Inflammatory macrophage treated with lipopolysaccharide for 4 hours (primary cell): ENCODE measurements around the gene VWA5B2.
"Not testable (repeated sequence)": the region's sequence is repeated elsewhere in the genome, so short reads cannot be mapped to it uniquely, and the experiment has no call there.

Experiments
- DNase-seq: peaks from one replicate; pipeline ENCODE4 v3.0.0-alpha.2; 2020

The VWA5B2 gene

GRCh38 chr3:184248454-184249411 is 19.3 kb downstream of the VWA5B2 start, which contains the start of gene ALG3:
TSS of gene ALG3 (minus strand) at chr3:184248962. CDS start at chr3:184248940, 22 bp downstream.
- DNase-seq = peak; percentile 87

- peak; percentile 99 for DNase-seq
These were observed 20.2 kb downstream of the VWA5B2 start, which contains the start of gene EEF1AKMT4 for GRCh38 chr3:184249412-184250166. TSS of gene EEF1AKMT4 (plus strand) at chr3:184249672. CDS start at chr3:184249695, 23 bp downstream.

- DNase-seq = peak; percentile 92
These were observed 20.9 kb downstream of the VWA5B2 start for GRCh38 chr3:184250167-184250828.

GRCh38 chr3:184255291-184256039 is 26.1 kb downstream of the VWA5B2 start:
- DNase-seq = no peak

- DNase-seq = no peak
These were observed 27.9 kb downstream of the VWA5B2 start for GRCh38 chr3:184257083-184257915.

GRCh38 chr3:184258926-184259325 is 29.5 kb downstream of the VWA5B2 start:
- DNase-seq = no peak

GRCh38 chr3:184259396-184259877 is 30.1 kb downstream of the VWA5B2 start:
- no peak for DNase-seq

GRCh38 chr3:184259878-184260723 is 30.7 kb downstream of the VWA5B2 start:
- DNase-seq = no peak

- no peak for DNase-seq
These were observed 31.4 kb downstream of the VWA5B2 start for GRCh38 chr3:184260724-184261269.

- DNase-seq = peak; percentile 13
These were observed 32.0 kb downstream of the VWA5B2 start, which contains the start of gene CAMK2N2 for GRCh38 chr3:184261270-184261853. TSS of gene CAMK2N2 (minus strand) at chr3:184261553. CDS start at chr3:184261285, 268 bp downstream.

- DNase-seq = peak; percentile 10
These were observed 32.7 kb downstream of the VWA5B2 start for GRCh38 chr3:184261854-184262763.

GRCh38 chr3:184262764-184263179 is 33.4 kb downstream of the VWA5B2 start:
- DNase-seq = peak; percentile 18

GRCh38 chr3:184267249-184267648 is 37.9 kb downstream of the VWA5B2 start:
- not testable (repeated sequence) for DNase-seq

- DNase-seq = no peak
These were observed 42.9 kb downstream of the VWA5B2 start for GRCh38 chr3:184272269-184272668.

- no peak for DNase-seq
These were observed 46.0 kb downstream of the VWA5B2 start for GRCh38 chr3:184275381-184275701.

- no peak for DNase-seq
These were observed 46.9 kb downstream of the VWA5B2 start, which contains the start of gene ECE2 for GRCh38 chr3:184275961-184276910. TSS of gene ECE2 (plus strand) at chr3:184276022. CDS start at chr3:184276154, 132 bp downstream.

- DNase-seq = no peak
These were observed 48.0 kb downstream of the VWA5B2 start for GRCh38 chr3:184277366-184277765.
